BJ (cell line): ENCODE data around the gene IL22RA1. TPM values are rescaled to one million over a fixed set of nuclear protein-coding genes. Genes with fewer than 3 reads are reported as not detected.

Experiments used
- CTCF ChIA-PET: fragments of 350-600 bp; formaldehyde crosslinking; extraction: SDS; loops from one replicate; lab custom pipeline; 2021; ENCODE audit warnings: antibody characterized with exemption, inconsistent platforms; lab: Yijun Ruan, JAX
- POLR2A ChIA-PET: fragments of 300-600 bp; sonication (Branson Sonifier 250); formaldehyde crosslinking; extraction: SDS; loops from one replicate; lab custom pipeline; 2021; ENCODE audit warnings: antibody characterized with exemption; lab: Charles Lee
- DNase-seq: peaks from one replicate; pipeline ENCODE4 v3.0.0-alpha.2; 2011; ENCODE audit warnings: low read depth
- H3K27me3 ChIP-seq: 2 replicates; pipeline ENCODE4 v1.6.0; 2011; ENCODE audit warnings: low read length; ENCODE audit not compliant: control insufficient read depth, insufficient read depth
- H3K36me3 ChIP-seq: 2 replicates; pipeline ENCODE4 v1.5.1; 2011; ENCODE audit warnings: low read length; ENCODE audit not compliant: control insufficient read depth, insufficient read depth
- H3K4me3 ChIP-seq: 2 replicates; pipeline ENCODE4 v1.5.1; 2011; ENCODE audit warnings: low read depth, mild to moderate bottlenecking, control low read depth, low read length
- polyA plus RNA-seq: library from polyadenylated mRNA; depleted of rRNA; stranded (reverse); fragments of >200 nt; gene quantifications from 2 replicates; pipeline ENCODE4 v1.2.3, GENCODE V29; 2011
- TF ChIP-seq, protein P1 (sequence below): IDR thresholded peaks from 2 replicates; pipeline ENCODE4 v1.5.1; 2011; ENCODE audit warnings: low read depth, mild to moderate bottlenecking, control low read depth, inconsistent platforms, low read length, moderate library complexity; ENCODE audit not compliant: insufficient read depth

Gene IL22RA1
- polyA plus RNA-seq, 1 experiment: not detected

DNA sequence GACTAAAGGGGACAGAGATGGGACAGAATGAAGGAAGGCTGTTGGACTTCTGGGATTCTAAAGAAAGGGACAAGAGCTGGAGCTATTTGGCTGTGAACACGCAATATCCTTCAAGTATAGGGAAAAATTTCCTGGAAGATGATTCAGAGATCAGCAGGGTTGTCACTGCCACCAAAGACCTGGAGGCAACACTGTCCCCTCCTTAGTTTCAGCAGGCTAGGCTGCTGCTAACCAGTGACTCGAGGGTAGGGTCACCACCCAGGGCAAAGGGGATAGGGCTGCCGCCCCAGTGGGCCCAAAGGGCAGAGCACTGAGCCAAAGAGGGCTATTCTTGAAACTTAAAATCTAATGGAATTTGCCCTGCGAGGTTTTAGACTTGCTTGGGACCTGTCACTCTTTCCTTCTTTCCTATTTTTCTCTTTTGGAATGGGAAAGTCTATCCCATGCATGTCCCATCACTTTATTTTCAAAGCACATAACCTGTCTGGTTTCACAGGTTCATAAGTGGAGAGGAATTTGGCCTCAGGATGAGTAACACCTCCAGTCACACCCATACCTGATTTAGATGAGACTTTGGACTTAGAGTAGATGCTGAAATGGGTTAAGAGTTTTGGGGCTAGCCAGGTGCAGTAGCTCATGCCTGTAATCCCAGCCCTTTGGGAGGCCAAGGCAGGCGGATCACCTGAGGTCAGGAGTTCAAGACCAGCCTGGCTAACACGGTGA, 32.3 kb upstream of the IL22RA1 start:
- no peak for DNase-seq
- no peaks in the 10 kb centered on the region for H3K36me3 ChIP-seq
- no peak overlapping the region for H3K4me3 ChIP-seq
- peaks cover 11% of the 10 kb centered on the region for H3K27me3 ChIP-seq
- ChIA-PET POLR2A (no interaction called here), CTCF (no interaction called here)
- TF ChIP-seq, protein P1, sequence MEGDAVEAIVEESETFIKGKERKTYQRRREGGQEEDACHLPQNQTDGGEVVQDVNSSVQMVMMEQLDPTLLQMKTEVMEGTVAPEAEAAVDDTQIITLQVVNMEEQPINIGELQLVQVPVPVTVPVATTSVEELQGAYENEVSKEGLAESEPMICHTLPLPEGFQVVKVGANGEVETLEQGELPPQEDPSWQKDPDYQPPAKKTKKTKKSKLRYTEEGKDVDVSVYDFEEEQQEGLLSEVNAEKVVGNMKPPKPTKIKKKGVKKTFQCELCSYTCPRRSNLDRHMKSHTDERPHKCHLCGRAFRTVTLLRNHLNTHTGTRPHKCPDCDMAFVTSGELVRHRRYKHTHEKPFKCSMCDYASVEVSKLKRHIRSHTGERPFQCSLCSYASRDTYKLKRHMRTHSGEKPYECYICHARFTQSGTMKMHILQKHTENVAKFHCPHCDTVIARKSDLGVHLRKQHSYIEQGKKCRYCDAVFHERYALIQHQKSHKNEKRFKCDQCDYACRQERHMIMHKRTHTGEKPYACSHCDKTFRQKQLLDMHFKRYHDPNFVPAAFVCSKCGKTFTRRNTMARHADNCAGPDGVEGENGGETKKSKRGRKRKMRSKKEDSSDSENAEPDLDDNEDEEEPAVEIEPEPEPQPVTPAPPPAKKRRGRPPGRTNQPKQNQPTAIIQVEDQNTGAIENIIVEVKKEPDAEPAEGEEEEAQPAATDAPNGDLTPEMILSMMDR: no peak

DNA sequence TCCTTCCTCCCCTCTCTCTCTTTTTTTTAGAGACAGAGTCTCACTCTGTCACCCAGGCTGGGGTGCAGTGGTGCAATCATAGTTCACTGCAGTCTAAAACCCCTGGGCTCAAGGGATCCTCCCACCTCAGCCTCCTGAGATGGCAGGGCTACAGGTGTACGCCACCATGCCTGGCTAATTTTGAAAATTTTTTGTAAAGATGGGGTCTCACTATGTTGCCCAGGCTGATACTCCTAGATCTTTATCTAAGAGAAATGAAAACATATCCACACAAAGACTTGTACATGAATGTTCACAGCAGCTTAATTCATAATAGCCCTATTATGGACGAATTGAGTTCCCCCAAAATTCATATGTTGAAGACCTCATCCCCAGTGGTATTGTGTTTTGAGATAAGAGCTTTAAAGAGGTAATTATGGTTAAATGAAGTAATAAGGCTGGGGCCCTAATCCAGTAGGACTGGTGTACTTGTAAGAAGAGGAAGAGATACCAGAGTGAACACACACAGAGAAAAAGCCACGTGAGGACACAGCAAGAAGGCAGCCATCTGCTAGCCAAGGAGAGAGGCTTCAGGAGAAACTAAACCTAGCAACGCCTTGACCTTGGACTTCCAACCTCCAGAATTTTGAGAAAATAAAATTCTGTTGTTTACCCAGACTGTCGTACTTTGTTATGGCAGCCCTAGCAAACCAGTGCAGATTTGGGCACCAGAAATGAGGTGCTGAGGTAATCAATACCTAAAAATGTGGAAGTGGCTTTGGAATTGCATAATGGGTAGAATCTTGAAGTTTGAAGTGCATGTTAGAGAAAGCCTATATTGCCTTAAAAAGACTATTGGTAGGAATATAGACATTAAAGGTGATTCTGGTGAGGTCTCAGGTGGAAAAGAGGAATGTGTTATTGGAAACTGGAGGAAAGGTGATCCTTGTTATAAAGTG, 31.0 kb upstream of the IL22RA1 start:
- Histone ChIP-seq H3K36me3 (no peaks in the 10 kb centered on the region), H3K4me3 (no peak overlapping the region), H3K27me3 (peaks cover 18% of the 10 kb centered on the region)
- ChIA-PET POLR2A (no interaction called here), CTCF (interaction anchor here (0.6 kb wide), 1 partner anchor 1031 kb away, joined by 4 read pairs; no protein-coding TSS in a partner anchor)
- no peak for DNase-seq
- TF ChIP-seq, protein P1: no peak

GRCh38 chr1:24172598-24172997, 29.7 kb upstream of the IL22RA1 start:
- Histone ChIP-seq H3K27me3 (peaks cover 18% of the 10 kb centered on the region), H3K36me3 (no peaks in the 10 kb centered on the region), H3K4me3 (no peak overlapping the region)
- DNase-seq: no peak
- ChIA-PET POLR2A (no interaction called here), CTCF (interaction anchor here (0.6 to 1.0 kb wide), 2 partner anchors 18 to 29 kb away, joined by 3 read pairs; no protein-coding TSS in a partner anchor)
- TF ChIP-seq, protein P1: no peak

DNA sequence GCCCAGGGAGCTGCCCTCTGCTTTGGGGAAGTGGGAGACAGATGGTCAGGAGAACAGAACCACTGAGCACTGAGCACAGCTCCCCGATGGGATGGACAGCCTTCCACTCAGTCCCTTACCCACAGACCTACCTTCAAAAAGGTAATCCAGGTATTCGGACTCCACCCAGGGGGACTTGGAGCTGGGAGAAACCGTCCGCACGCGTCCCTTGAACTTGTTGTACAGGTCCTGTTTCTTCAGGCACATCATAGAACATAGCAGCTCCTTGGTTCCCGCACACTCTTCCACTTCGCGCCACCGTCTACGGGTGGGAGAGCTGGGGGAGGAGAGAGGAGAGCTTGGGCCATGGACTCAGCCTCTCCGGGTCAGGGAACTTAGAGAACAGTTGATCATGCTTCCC, 26.3 kb upstream of the IL22RA1 start:
- TF ChIP-seq, protein P1: no peak
- CTCF ChIA-PET: interaction anchor here (0.9 to 2.5 kb wide), 2 partner anchors 19 to 33 kb away, joined by 3 to 14 read pairs; no protein-coding TSS in a partner anchor
- no peak overlapping the region for H3K4me3 ChIP-seq
- peaks cover 18% of the 10 kb centered on the region for H3K27me3 ChIP-seq
- DNase-seq: no peak
- POLR2A ChIA-PET: no interaction called here
- no peaks in the 10 kb centered on the region for H3K36me3 ChIP-seq

GRCh38 chr1:24168245-24168644, 25.3 kb upstream of the IL22RA1 start:
- POLR2A ChIA-PET: interaction anchor here (0.6 kb wide), 1 partner anchor 8 kb away, joined by 4 read pairs; no protein-coding TSS in a partner anchor

More at GRCh38 chr1:24168245-24168644, 25.3 kb upstream of the IL22RA1 start:
- CTCF ChIA-PET: interaction anchor here (1.4 to 2.5 kb wide), 2 partner anchors 9 to 18 kb away, joined by 3 to 14 read pairs; no protein-coding TSS in a partner anchor
- Histone ChIP-seq H3K4me3 (no peak overlapping the region), H3K36me3 (no peaks in the 10 kb centered on the region), H3K27me3 (peaks cover 16% of the 10 kb centered on the region)
- TF ChIP-seq, protein P1: no peak
- no peak for DNase-seq
